HG02884 (cell line): ENCODE measurements around the gene PTGES2.
"Not testable (repeated sequence)": the region's sequence is repeated elsewhere in the genome, so short reads cannot be mapped to it uniquely, and the experiment has no call there.

ENCODE experiments used
- ATAC-seq: cut with Tn5 transposase; IDR thresholded peaks from one replicate; pipeline ENCODE4 v1.9.1; 2021; ENCODE audit warnings: mild to moderate bottlenecking, moderate library complexity; ENCODE audit not compliant: unreplicated experiment

The PTGES2 gene

DNA sequence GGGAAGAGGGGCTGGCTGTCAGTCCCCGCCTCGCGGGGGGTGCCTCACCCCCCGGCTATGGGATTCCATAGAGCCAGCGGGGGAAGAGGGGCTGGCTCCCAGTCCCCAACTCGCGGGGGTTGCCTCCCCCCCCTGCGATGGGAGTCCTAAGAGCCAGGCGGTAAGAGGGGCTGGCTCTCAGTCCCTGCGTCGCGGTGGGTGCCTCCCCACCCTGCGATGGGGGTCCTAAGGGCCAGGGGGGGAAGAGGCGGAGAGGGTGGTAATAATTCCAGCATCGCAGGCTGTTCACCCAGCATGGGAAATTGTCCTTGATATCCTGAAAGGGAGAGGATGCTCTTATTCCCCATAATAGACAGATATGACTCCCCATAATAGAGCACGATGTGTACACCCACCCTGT lies 12.1 kb upstream of the PTGES2 start:
- ATAC-seq = no peak

DNA sequence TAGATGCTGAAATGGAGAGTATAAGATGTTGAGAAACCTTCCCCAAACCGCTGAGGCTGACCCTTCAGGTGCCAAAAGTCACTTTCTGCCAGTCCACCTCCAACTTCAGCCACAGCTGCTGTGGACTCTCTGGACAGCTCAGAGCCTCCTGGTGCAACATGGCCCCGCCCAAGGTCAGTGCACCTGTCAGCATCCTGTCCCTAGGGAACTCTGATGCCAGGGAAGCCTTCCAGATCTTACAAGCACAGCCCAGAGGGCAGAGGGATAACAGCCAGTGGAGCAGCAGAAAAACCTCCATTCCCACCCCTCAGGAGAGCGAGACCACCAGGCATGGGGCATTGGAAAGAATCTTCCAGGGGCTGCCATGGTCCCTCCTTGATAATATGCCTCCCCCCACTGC lies 10.5 kb upstream of the PTGES2 start:
- no peak for ATAC-seq

DNA sequence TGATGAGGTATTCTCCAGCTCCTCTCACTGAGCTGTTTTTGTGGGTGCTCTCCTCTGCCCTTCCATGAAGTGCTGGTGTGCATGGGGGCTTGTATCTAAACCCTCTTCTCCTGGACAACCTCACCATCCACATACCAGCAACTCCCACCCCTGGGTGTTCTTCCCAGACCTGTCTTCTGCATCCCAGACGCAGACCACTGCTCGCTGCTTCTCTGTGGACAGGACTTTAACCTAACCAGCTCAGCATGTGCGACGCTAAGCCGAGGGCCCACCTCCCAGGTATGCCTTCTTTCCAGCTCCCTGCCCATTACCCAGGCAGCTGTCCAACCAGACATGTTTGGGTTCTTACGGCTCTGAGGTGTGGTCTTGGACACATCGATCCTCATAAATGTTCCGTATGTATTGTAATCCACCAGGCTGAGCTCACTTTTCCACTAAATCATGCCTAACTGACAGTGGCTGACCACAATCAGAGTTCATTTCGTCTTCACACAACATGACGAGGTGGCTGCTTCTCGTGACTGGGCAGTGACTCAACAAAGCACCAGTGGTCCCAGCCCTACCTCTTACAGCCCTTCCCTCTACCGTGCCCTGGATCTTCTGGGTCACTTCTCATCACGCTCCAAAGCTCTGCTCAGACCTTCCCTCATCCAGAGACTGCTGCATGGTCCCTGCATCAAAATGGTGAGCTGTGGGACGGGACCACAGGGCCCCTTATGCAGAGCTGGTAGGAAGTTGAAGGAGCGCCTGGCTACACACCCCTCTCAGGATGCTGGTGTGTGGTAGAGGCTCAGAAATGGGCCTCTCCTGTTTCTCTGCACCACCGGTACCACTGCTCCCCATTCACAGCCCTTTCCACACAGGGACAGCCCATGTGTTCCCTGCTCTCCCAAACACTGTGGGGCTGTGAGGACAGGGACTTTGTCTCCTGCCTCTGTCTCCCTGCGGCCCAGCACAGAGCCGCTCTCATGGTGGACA lies 9.6 kb upstream of the PTGES2 start:
- ATAC-seq = no peak

DNA sequence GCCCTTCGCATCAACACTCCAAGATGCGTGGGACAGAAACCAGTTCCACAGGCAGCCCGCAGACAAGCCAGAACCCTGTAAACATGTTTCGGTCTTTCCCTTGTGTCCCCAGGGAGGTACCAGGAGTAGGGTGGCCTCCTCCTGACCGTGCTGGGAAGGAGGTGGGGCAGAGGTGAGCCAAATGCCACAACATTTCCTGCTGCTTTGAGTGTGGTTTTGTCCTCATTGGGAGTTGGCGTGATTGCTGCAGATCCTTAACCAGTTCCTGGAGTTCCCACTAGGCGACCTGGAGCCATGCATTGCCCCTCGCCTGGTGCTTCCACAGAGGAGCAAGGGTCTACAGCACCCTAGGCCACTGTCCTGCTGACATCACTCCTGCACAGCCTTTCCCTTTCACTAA lies 8.0 kb upstream of the PTGES2 start:
- ATAC-seq = not testable (repeated sequence)

DNA sequence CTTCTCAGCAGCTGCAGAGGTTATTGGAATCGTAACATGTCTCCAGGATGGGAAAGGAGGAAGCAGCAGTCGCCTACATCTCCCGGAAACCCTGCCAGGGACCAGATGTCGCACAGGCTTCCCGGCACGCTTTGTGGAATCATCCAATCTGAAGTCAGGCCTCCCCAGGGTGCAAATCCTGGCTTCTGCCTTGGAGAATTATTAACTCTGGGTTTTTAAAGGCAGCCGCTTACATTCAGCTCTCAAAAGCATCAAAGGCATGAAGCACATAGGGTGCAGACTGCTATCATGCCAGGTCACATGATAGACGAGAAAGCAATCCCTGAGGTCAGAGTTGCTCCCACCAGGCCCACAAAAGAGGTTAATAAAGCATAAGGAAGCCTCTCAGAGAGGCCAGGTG lies 4.6 kb upstream of the PTGES2 start:
- ATAC-seq = not testable (repeated sequence)

DNA sequence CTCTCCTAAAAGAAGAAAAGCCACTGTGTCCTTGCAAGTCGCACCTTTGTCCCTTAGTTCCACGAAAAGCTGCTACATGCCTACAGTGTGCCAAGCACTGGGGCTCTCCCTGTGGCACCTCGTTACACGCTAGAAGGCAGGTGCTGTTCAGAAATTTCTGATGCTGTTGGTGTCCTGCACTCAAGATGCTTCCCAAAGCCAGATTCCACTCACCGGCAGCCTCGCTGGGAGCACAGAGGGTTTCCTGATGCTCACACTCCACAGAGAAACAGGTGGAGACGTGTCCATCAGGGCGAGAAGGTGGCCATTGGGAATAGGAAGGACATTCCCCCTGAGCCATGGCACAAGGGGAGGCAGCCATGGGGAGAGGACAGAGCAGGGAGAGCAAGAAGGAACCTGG lies 3.8 kb upstream of the PTGES2 start:
- ATAC-seq = not testable (repeated sequence)

DNA sequence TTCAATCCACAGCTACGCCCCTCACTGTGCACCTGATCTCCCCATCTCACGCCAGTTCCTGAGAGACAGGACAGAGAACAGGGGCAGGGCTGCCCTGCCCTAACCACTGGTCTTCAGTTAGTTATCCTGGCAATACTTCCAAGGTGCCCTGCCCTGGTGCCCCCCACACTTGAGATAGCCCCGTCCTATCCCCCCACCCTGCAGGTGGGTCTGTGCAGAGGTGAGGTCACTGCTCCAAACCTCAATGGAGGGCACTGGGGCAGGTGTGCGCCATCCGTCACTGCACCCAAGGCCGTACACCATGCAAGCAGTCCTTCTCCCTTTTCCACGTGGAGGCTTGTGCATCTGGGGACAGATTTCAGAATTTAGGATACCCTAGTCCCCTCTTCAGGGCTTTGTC lies 3.1 kb upstream of the PTGES2 start:
- ATAC-seq = not testable (repeated sequence)

DNA sequence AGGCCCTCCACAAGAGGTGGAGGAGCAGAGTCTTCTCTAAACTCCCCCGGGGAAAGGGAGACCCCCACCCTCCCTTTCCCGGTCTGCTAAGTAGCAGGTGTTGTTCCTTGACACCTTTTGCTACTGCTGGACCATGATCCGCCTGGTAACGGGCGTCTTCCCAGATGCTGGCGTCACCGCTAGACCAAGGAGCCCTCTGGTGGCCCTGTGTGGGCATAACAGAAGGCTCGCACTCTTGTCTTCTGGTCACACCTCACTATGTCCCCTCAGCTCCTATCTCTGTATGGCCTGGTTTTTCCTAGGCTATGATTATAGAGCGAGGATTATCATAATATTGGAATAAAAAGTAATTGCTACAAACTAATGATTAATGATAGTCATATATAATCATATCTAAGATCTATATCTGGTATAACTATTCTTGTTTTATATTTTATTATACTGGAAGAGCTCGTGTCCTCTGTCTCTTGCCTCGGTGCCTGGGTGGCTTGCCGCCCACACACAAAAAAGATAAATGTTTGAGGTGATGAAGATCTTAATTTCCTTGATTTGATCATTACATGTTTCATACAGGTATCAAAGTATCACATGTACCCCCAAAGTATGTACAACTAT lies 2.6 kb upstream of the PTGES2 start:
- ATAC-seq = not testable (repeated sequence)

DNA sequence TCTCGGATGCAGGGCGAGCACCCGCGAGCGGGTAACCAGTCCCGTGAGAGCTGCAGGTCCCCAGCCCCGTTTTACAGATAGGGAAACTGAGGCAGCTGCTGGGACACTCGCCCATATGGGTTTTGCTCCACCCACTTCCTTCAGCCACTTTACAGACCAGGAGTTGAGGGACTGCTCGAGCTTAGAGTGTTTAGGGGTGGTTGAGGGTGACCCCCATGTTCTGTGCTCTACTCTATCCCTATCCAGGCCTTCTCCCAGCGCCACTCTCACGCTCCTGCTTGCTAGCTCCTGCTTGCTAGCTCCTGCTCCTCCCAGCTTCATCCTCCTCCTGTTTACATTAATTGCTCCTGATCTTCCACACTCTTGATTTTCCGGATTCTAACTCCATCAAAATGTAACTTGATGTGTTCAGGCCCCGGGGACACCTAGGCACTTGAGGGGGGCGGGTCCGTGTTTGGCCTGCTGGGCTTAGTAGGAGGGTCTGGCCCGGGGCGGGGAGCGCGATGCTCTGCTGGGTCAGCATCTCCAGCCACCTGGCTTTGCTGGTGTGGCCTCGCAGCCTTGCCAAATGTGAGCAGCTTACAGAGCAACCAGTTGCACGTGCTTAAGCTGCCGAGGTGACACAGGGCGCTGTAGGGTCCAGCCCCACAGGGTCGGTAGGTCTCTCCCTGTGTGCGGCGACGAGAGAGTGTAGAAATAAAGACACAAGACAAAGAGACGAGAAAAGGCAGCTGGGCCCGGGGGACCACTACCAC lies 1.5 kb upstream of the PTGES2 start:
- no peak for ATAC-seq

DNA sequence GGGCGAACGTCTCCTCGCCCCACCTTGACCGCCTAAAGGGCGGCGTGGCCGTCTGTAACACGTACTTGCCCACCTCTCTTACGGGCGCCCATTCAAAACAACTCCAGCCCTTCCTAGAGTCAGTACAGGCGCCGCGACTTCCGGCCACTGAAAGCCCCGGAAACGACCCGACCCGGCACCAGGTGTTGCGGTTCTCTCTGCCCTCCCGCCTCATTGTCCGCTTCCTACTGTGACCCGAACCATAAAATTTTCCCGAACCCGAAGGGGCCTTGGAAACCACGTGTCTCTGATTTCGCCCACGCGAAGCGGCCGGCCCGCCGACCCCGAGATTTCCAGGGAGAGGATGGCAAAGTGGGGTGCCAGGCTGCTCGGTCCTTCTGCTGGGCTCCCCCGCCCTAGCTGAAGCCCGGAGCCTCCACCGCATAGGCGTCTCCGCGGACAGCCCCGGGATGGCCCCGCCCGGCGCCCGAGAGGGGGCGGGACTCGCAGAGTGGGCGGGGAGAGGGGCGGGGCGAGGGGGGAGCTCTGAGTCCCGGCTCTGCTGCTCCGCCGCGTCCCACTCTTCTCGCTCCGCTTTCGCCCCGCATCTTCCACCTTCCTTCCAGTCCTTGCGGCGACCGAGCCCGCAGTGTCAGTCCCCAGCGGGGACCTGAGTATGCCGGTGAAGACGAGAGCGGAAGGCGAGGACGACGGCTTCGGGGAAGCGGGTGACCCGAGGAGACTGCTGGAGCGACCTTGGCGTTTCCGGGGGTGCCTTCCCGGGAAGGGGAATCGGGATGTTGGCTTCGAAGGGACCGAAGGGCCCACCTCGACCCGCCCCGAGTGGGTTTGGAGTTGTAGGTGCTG lies 684 bp upstream of the PTGES2 start:
- peak; percentile 60 for ATAC-seq

DNA sequence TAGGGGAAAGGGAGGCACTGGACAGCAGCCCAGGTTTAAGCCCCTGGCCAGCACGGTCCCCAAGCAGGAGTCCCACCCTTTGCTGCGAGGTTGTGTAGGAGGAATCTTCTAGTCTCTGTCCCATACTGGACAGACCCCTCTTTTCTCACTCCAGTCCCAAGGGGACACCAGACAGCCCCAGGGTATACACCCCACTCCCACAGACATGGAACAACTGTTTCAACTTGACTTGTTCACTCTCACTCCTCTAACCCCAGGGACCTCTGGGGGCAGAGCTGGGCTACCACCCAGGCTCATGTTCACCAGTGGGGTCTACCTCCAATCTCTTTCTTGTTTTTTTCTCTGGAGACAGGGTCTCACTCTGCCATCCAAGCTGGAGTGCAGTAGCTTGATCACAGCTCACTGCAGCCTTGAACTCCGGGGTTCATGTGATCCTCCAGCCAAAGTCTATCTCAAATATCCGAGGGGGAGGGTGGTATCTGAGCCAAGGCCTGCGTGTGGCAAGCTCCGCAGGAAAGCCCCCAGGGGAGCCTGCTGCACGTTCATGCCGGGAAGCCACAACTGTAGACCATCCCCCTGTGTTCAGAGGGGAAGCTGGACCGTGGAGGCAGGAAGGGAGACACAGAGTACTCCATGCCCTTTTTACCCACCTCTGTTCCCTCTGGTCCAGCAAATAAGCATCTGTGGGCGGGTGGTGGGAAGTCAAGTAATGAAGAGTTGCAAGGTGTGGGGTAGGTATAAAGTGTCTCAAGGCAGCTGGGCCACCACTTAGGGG lies 1.8 kb downstream of the PTGES2 start:
- no peak for ATAC-seq

DNA sequence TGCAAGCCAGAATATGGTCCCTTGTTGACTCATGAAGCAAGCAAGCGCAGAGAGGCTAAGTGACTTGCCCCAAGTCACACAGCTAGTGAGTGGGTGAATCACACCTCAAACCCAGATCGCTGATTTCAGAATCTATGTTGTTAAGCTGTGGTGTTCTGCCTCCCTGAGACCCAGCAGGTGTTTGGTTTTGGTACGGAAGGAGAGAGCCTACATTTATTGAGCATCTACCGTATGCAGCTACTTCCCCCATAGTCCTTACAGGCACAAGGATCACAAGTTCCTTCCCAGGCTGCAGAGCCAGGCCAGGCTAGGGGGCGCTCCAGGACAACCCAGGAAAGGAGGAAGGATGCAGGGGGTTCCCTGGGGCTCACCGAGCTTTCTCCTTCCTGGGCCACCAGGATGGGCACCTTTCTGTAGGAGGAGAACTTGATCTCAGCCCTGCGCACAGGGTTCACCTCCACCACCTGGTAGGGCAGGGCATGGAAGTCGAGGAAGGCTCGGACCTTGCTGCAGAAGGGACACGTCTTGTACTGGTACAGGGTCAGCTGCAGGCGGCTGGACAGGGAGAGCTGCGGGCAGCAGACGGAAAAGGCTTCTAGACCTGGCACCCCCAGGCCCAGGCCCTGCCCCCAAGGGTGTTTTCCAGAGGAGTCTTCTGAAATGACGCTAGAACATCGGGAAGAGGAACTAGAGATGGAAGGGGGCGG lies 2.5 kb downstream of the PTGES2 start:
- ATAC-seq = no peak

DNA sequence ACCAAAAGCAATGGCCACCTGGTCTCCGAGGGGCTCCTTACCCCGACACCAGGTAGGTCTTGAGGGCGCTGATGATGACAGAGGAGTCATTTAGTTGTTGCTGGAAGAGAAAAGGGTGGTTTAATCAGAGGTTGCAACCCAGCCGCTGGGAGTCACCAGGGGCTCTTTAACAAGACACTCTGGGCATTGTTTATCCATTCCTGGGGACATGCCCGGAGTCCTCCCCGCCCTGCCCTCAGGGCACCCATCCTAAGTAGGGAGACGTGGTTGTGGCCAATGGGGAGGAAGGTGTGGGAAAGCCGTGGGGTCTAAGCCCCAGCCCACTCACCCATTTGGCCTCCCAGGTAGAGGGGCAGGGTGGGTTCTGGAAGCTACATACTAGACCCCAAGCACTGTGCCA lies 3.1 kb downstream of the PTGES2 start:
- no peak for ATAC-seq

DNA sequence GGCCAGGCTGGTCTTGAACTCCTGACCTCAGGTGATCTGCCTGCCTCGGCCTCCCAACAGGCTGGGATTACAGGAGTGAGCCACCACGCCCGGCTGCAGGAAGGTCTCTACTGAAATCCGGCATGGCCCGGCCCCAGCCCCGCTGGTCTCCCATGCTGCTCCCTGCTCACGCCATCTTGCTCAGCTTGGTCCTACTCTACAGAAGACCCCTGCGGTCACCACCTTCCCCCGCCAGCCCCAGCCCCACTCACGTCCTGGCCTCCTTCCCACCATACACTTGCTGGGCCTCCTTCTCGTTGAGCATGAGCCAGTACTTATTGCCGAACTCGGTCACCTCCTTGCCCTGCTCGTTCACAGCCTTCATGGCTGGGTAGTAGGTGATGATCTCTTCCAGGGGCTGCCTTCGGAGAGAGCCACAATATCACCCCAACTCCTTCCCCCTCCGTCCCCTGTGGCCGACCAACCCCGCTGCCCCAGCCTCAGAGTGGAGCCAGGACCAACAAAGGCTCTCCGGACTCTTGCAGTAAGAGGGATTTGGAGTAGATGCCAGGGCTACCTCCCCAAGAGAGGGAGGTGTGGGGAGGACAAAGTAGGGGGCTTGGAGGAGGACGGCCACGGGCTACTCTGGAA lies 4.0 kb downstream of the PTGES2 start:
- no peak for ATAC-seq

DNA sequence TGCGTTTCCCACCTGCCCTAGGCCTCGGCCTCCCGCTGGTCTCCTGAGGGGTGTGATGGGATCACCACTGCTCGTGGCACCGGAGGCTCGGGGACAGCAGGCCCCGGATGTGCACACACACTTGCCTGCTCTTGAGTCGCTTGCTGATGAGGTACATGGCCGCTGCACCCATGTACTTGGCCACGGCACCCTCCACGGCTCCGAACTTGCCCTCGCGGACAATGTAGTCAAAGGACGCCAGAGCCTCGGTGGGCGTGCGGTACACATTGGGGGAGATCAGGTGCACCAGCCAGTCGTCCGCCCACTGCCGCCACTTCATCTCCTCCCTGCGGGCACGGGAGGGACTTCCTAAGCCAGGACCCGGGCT lies 4.7 kb downstream of the PTGES2 start:
- no peak for ATAC-seq

DNA sequence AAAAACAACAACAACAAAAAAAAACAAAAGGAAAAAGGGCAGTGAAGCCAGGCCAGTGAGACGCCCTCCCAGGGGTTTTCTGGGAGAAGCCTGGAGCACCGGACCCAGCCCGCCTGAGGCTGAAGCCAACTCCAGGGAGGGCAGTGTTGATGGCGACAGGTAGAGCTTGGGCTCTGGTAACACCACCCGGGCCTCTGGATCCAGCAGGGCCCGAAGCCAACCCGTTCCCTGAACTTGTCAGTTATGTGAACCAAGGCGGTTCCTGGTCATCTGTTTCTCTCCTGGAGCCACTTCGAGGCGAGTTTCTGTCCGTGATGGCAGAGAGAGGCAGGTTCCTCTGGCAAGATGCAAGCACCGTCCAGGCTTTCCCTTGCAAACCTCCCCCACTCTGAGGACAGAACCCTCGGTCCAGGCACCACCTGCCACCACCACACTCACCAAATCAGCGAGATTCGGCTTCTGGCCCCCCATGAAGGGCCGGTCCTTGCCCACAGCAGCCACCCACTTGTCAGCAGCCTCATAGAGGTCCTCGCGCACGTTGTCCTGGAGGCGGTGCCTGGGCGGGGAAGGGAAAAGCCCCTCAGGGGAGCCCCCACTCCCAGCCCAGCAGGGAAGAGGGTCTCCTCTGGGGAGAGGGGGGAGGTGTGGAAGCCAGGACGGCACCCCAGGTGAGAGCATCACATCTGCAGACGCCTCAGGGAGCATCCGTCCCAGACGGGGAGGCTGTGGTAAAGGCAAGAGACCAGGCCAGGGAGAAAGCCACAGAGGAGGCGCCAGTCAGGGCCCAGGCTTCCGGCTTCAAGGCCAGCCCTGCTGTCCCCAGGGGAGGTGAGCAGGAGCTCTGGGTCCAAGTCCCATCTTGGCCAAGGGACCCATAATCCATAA lies 5.4 kb downstream of the PTGES2 start:
- ATAC-seq = no peak

DNA sequence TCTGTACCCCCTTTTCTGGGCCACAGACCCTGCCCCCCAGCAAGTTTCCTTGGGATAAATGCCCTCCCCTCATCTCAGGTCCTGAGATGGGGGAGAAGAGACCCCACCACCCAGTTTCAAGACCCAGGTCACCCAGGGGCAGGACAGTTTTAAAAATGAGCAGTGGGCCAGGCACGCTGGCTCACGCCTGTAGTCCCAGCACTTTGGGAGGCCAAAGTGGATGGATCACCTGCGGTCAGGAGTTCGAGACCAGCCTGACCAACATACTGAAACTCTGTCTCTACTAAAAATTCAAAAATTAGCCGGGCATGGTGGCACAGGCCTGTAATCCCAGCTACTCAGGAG lies 6.1 kb downstream of the PTGES2 start:
- ATAC-seq = no peak
